H1 (cell line): Measurements from ENCODE around the gene ACVR2B. TPM values are rescaled to one million over a fixed set of nuclear protein-coding genes. Genes with fewer than 3 reads are reported as not detected.

Experiments
- CTCF ChIA-PET: fragments of 300-600 bp; sonication (Branson Sonifier 250); formaldehyde crosslinking; loops from one replicate; lab custom pipeline; 2021; ENCODE audit not compliant: partially characterized antibody; lab: Charles Lee
- POLR2A ChIA-PET: fragments of 300-600 bp; sonication (Branson Sonifier 250); formaldehyde crosslinking; loops from one replicate; lab custom pipeline; 2021; ENCODE audit warnings: inconsistent platforms; ENCODE audit not compliant: partially characterized antibody; lab: Charles Lee
- DNase-seq, 2 experiments: peaks; one replicate each; pipeline versions ENCODE4 v3.0.0 to v3.0.0-alpha.2; 2010 to 2022; ENCODE audit warnings: low spot score in 2 of 2, low read depth in 1 of 2, mixed read lengths in 1 of 2
- FAIRE-seq: peaks from 2 replicates; lab custom pipeline; 2011; peaks lifted over from hg19 to GRCh38; lab: Jason Lieb, UNC
- H2AFZ ChIP-seq: 2 replicates; pipeline ENCODE4 v1.8.1; 2012; ENCODE audit warnings: low read length, inconsistent platforms
- H2AK5ac ChIP-seq: 2 replicates; pipeline ENCODE4 v1.6.1; 2013; ENCODE audit warnings: low read depth, low read length
- H2BK120ac ChIP-seq: replicated peaks from 2 replicates; pipeline ENCODE3; 2013; ENCODE audit warnings: low read depth, low read length, inconsistent platforms
- H2BK12ac ChIP-seq: 2 replicates; pipeline ENCODE4 v1.6.1; 2013; ENCODE audit warnings: low read depth, low read length
- H2BK15ac ChIP-seq: 2 replicates; pipeline ENCODE4 v1.6.1; 2013; ENCODE audit warnings: low read length
- H2BK20ac ChIP-seq: 2 replicates; pipeline ENCODE4 v1.6.1; 2013; ENCODE audit warnings: low read length
- H2BK5ac ChIP-seq: 2 replicates; pipeline ENCODE4 v1.6.1; 2013; ENCODE audit warnings: low read depth, low read length
- H3K14ac ChIP-seq: 2 replicates; pipeline ENCODE4 v1.6.1; 2013; ENCODE audit warnings: inconsistent platforms; ENCODE audit not compliant: insufficient read length
- H3K18ac ChIP-seq: 2 replicates; pipeline ENCODE4 v1.6.1; 2013; ENCODE audit warnings: low read length; ENCODE audit errors: extremely low read depth
- H3K23ac ChIP-seq: 2 replicates; pipeline ENCODE4 v1.6.1; 2013; ENCODE audit warnings: inconsistent platforms; ENCODE audit not compliant: insufficient read length
- H3K23me2 ChIP-seq: 2 replicates; pipeline ENCODE4 v1.6.1; 2013; ENCODE audit warnings: low read depth, low read length
- H3K27ac ChIP-seq: 2 replicates; pipeline ENCODE4 v1.6.1; 2011; ENCODE audit warnings: low read depth, low read length, inconsistent platforms
- H3K27me3 ChIP-seq, 4 experiments: replicated peaks in 1 of 4; 1 replicate in 1 of 4; 2 replicates in 3 of 4; pipeline versions ENCODE4 v1.6.1 to v1.8.1; 2011 to 2013; ENCODE audit warnings: low read length in 3 of 4, mild to moderate bottlenecking in 3 of 4, inconsistent platforms in 2 of 4, mixed read lengths in 2 of 4, moderate library complexity in 1 of 4; ENCODE audit not compliant: control insufficient read depth in 3 of 4, insufficient read depth in 3 of 4; ENCODE audit errors: extremely low read depth in 1 of 4
- H3K36me3 ChIP-seq, 4 experiments: 2 replicates each; pipeline versions ENCODE4 v1.6.1 to v1.8.1; 2011 to 2013; ENCODE audit warnings: mild to moderate bottlenecking in 4 of 4, low read length in 3 of 4, moderate library complexity in 2 of 4, control low read depth in 1 of 4, inconsistent platforms in 1 of 4; ENCODE audit not compliant: insufficient read depth in 4 of 4, control insufficient read depth in 2 of 4
- H3K4ac ChIP-seq: replicated peaks from 2 replicates; pipeline ENCODE3; 2013; ENCODE audit warnings: low read length, low read depth, mixed read lengths, inconsistent platforms; ENCODE audit not compliant: insufficient read length
- H3K4me1 ChIP-seq, 4 experiments: replicated peaks in 1 of 4; 1 replicate in 1 of 4; 2 replicates in 3 of 4; pipeline versions ENCODE4 v1.6.1 to v1.8.1; 2011 to 2013; ENCODE audit warnings: low read length in 3 of 4, inconsistent platforms in 2 of 4, mixed read lengths in 1 of 4; ENCODE audit not compliant: insufficient read depth in 4 of 4, control insufficient read depth in 3 of 4
- H3K4me2 ChIP-seq, 2 experiments: 2 replicates each; pipeline versions ENCODE4 v1.6.1 to v1.8.1; 2011 to 2013; ENCODE audit warnings: low read depth in 2 of 2, low read length in 2 of 2, control low read depth in 1 of 2, inconsistent platforms in 1 of 2, mild to moderate bottlenecking in 1 of 2; ENCODE audit not compliant: insufficient read depth in 1 of 2
- H3K4me3 ChIP-seq, 4 experiments: fragments of 200-600, 300-600 bp in 1 of 4; sonication (generic), shearing (Covaris generic), sonication (Bioruptor Twin) in 1 of 4; 2 replicates each; pipeline versions ENCODE4 v1.5.1 to v1.8.1; 2011 to 2016; ENCODE audit warnings: low read length in 4 of 4, low read depth in 3 of 4, control low read depth in 2 of 4, inconsistent platforms in 2 of 4, mild to moderate bottlenecking in 2 of 4, mixed read lengths in 1 of 4, moderate library complexity in 1 of 4; ENCODE audit not compliant: insufficient read depth in 2 of 4; ENCODE audit errors: extremely low read depth in 1 of 4
- H3K56ac ChIP-seq: replicated peaks from 2 replicates; pipeline ENCODE3; 2013; ENCODE audit warnings: low read depth, mild to moderate bottlenecking, mixed read lengths, low read length, inconsistent platforms; ENCODE audit not compliant: insufficient read length
- H3K79me1 ChIP-seq: 2 replicates; pipeline ENCODE4 v1.6.1; 2013; ENCODE audit warnings: low read depth, low read length, control low read depth
- H3K79me2 ChIP-seq, 2 experiments: 2 replicates each; pipeline versions ENCODE4 v1.6.1 to v1.8.1; 2012 to 2013; ENCODE audit warnings: low read length in 2 of 2, mild to moderate bottlenecking in 2 of 2, inconsistent platforms in 1 of 2; ENCODE audit not compliant: insufficient read depth in 2 of 2, control insufficient read depth in 1 of 2
- H3K9ac ChIP-seq, 4 experiments: replicated peaks in 1 of 4; 1 replicate in 1 of 4; 2 replicates in 3 of 4; pipeline versions ENCODE4 v1.6.1 to v1.8.1; 2011 to 2013; ENCODE audit warnings: low read depth in 3 of 4, low read length in 3 of 4, control low read depth in 2 of 4, mild to moderate bottlenecking in 2 of 4, moderate library complexity in 2 of 4, inconsistent platforms in 1 of 4; ENCODE audit errors: extremely low read depth in 1 of 4
- H3K9me3 ChIP-seq, 2 experiments: 2 replicates each; pipeline versions ENCODE4 v1.6.1 to v1.8.1; 2012 to 2013; ENCODE audit warnings: mild to moderate bottlenecking in 2 of 2, moderate library complexity in 2 of 2, control low read depth in 1 of 2, inconsistent platforms in 1 of 2, low read depth in 1 of 2, low read length in 1 of 2, mixed read lengths in 1 of 2; ENCODE audit not compliant: insufficient read depth in 2 of 2
- H4K20me1 ChIP-seq, 2 experiments: replicated peaks in 1 of 2; 2 replicates each; pipeline versions ENCODE3 to v1.8.1; 2011 to 2013; ENCODE audit warnings: inconsistent platforms in 2 of 2, low read length in 2 of 2, mild to moderate bottlenecking in 1 of 2; ENCODE audit not compliant: insufficient read depth in 2 of 2, control insufficient read depth in 1 of 2
- H4K5ac ChIP-seq: 2 replicates; pipeline ENCODE4 v1.6.1; 2013; ENCODE audit warnings: low read length, low read depth, mixed read lengths, inconsistent platforms; ENCODE audit not compliant: insufficient read length
- H4K8ac ChIP-seq: 2 replicates; pipeline ENCODE4 v1.8.0; 2013; ENCODE audit warnings: mild to moderate bottlenecking, moderate library complexity, low read length, inconsistent platforms; ENCODE audit not compliant: insufficient read depth; ENCODE audit errors: extremely low read depth
- H4K91ac ChIP-seq: replicated peaks from 2 replicates; pipeline ENCODE3; 2013; ENCODE audit warnings: low read length, mixed read lengths, inconsistent platforms; ENCODE audit not compliant: insufficient read length
- ATF2 ChIP-seq: IDR thresholded peaks from 2 replicates; pipeline ENCODE4 v1.6.1; 2012; ENCODE audit warnings: low read length, inconsistent platforms
- BCL11A ChIP-seq, 2 experiments: IDR thresholded peaks; one replicate each; pipeline ENCODE4 v1.6.1; 2011; ENCODE audit warnings: low read depth in 2 of 2, low read length in 2 of 2, mild to moderate bottlenecking in 2 of 2
- CTCF ChIP-seq, 3 experiments: IDR thresholded peaks; 1 replicate in 2 of 3; 2 replicates in 1 of 3; pipeline versions ENCODE4 v1.5.1 to v1.6.1; 2011; ENCODE audit warnings: low read length in 3 of 3, mild to moderate bottlenecking in 3 of 3, inconsistent platforms in 2 of 3, low read depth in 1 of 3, moderate library complexity in 1 of 3; ENCODE audit not compliant: insufficient read depth in 1 of 3; ENCODE audit errors: control extremely low read depth in 1 of 3
- EGR1 ChIP-seq: IDR thresholded peaks from 2 replicates; pipeline ENCODE4 v1.6.1; 2011; ENCODE audit warnings: low read depth, low read length, borderline replicate concordance
- KDM1A ChIP-seq: fragments of 200-600, 300-600 bp; sonication (generic); IDR thresholded peaks from 2 replicates; pipeline ENCODE4 v1.7.1; 2016; ENCODE audit warnings: mild to moderate bottlenecking, low read length, borderline replicate concordance
- USF2 ChIP-seq: IDR thresholded peaks from 2 replicates; pipeline ENCODE4 v1.6.1; 2011; ENCODE audit warnings: low read length, improper control_type of control experiment
- ZNF274 ChIP-seq: IDR thresholded peaks from 2 replicates; pipeline ENCODE4 v1.7.0; 2012; ENCODE audit warnings: low read length, borderline replicate concordance; ENCODE audit errors: extremely low read depth
- WGBS, 2 experiments: shearing (Covaris generic) in 1 of 2; methylation state at CpG; one replicate each; pipeline versions ENCODE4 v1.1.6 to v1.1.7; 2013 to 2015; ENCODE audit warnings: low lambda C conversion rate in 2 of 2, mixed read lengths in 2 of 2, inconsistent platforms in 1 of 2, low coverage in 1 of 2, missing lambda C conversion rate in 1 of 2; ENCODE audit not compliant: insufficient replicate concordance in 2 of 2, insufficient coverage in 1 of 2, insufficient read length in 1 of 2; ENCODE audit errors: extremely low coverage in 1 of 2, missing lambda C conversion rate in 1 of 2; 5-methylcytosine and 5-hydroxymethylcytosine counted together
- polyA plus RNA-seq, 7 experiments: library from polyadenylated mRNA; depleted of rRNA in 3 of 7; stranded (reverse) in 5 of 7; unstranded in 2 of 7; fragments of >200 nt in 5 of 7; fragments of 200-250 nt in 2 of 7; gene quantifications; 1 replicate in 5 of 7; 2 replicates in 1 of 7; 4 replicates in 1 of 7; pipeline versions ENCODE4 v1.2.1 to v1.2.3, GENCODE V29; 2011 to 2013; ENCODE audit warnings: missing spikeins in 2 of 7, mixed read lengths in 2 of 7
- total RNA-seq: library from RNA; stranded (reverse); fragmentation: NEBNext Ultra II Directional; extraction: Animal tissue kit (Norgen Biotek cat#: 25700); gene quantifications from 2 replicates; pipeline ENCODE4 v1.2.1, GENCODE V29; 2021
- TF ChIP-seq, protein P1 (sequence below): IDR thresholded peaks from 2 replicates; pipeline ENCODE4 v1.6.1; 2012; ENCODE audit warnings: inconsistent platforms

The ACVR2B gene
- total and polyA plus RNA-seq, 2 of the 8 experiments (the other 6 are each of a cell fraction or from before 2014, with no cell fraction given), result 24.7 to 109 TPM

GRCh38 chr3:38450853-38451252, 2.8 kb upstream of the ACVR2B start:
- H3K79me2 ChIP-seq, result peaks cover 6 to 17% of the 10 kb centered on the region in 2 experiments; a peak in 3 of 4 replicates
- no peak overlapping the region for H2BK12ac ChIP-seq
- H3K23me2 ChIP-seq, result peaks cover 19% of the 10 kb centered on the region
- H3K36me3 ChIP-seq, result no peaks in the 10 kb centered on the region; a peak in 1 of 8 replicates
- no peak overlapping the region for H3K4me3 ChIP-seq
- 0 out of 4 replicates have a peak, but pooled peaks cover 0 to 5% of the 10 kb centered on the region in 2 experiments for H3K9me3 ChIP-seq
- ChIA-PET CTCF (interaction anchor here (2.2 kb wide), 1 partner anchor 105 kb away, joined by 4 read pairs; no protein-coding TSS in a partner anchor), POLR2A (no interaction called here)
- no peak overlapping the region for H2BK5ac ChIP-seq
- H3K56ac ChIP-seq, result no peak overlapping the region
- FAIRE-seq, result no peak
- peaks cover 4 to 6% (median 4%) of the 10 kb centered on the region in 4 experiments for H3K4me1 ChIP-seq
- no peak overlapping the region for H3K4ac ChIP-seq
- no peaks in the 10 kb centered on the region for H3K27me3 ChIP-seq
- no peak overlapping the region for H3K4me2 ChIP-seq
- no peak overlapping the region for H4K5ac ChIP-seq
- H3K79me1 ChIP-seq, result 0 out of 2 replicates have a peak, but pooled peaks cover 3% of the 10 kb centered on the region
- H2BK120ac ChIP-seq, result no peak overlapping the region
- no peak overlapping the region for H4K91ac ChIP-seq
- H3K18ac ChIP-seq, result no peak overlapping the region
- WGBS, 2 experiments, result 94% methylated on average over 3 of the region's 3 CpGs; no CpG with 5 or more reads in 1 of the 2 experiments
- no peak overlapping the region for H2BK20ac ChIP-seq
- no peak overlapping the region for H2BK15ac ChIP-seq
- no peak overlapping the region for H3K14ac ChIP-seq
- H3K23ac ChIP-seq, result no peak overlapping the region
- H4K8ac ChIP-seq, result no peak overlapping the region
- DNase-seq, result no peak
- H2AFZ ChIP-seq, result no peak overlapping the region
- peaks cover 2 to 6% of the 10 kb centered on the region in 2 experiments for H4K20me1 ChIP-seq
- H3K9ac ChIP-seq, result no peak overlapping the region
- H2AK5ac ChIP-seq, result no peak overlapping the region
- H3K27ac ChIP-seq, result no peak overlapping the region
- TF ChIP-seq EGR1, result no peak
- TF ChIP-seq ATF2, result no peak
- TF ChIP-seq, protein P1, sequence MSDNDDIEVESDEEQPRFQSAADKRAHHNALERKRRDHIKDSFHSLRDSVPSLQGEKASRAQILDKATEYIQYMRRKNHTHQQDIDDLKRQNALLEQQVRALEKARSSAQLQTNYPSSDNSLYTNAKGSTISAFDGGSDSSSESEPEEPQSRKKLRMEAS, result no peak
- TF ChIP-seq USF2, result no peak
- no peak for TF ChIP-seq KDM1A
- no peak for TF ChIP-seq CTCF (IDR thresholded peaks at IDR 0.05; ENCODE audit: control extremely low read depth in 1 of 3, insufficient read depth in 1 of 3, low read depth in 1 of 3, low read length in 3 of 3)
- TF ChIP-seq ZNF274, result no peak
- no peak for TF ChIP-seq BCL11A (IDR thresholded peaks at IDR 0.05; ENCODE audit: low read depth in 2 of 2, low read length in 2 of 2)
